Neural cell (in vitro differentiated cells): ENCODE results near the gene FERMT1. TPM values are rescaled to one million over a fixed set of nuclear protein-coding genes. Genes with fewer than 3 reads are reported as not detected.

Source experiments
- H2AFZ ChIP-seq: fragments of 200-600, 300-800 bp; sonication (generic), shearing (Covaris generic); 2 replicates; pipeline ENCODE4 v1.6.0; 2014; ENCODE audit warnings: low read depth, mild to moderate bottlenecking, antibody characterized with exemption, low read length, moderate library complexity
- H3F3A ChIP-seq: fragments of 200-600 bp; shearing (Covaris generic); 2 replicates; pipeline ENCODE4 v1.6.1; 2016; ENCODE audit warnings: mild to moderate bottlenecking, moderate library complexity, mixed read lengths, antibody characterized with exemption, low read length; ENCODE audit not compliant: insufficient read depth, poor library complexity, severe bottlenecking
- H3K27ac ChIP-seq: fragments of 200-600, 300-800 bp; sonication (generic), shearing (Covaris generic); 2 replicates; pipeline ENCODE4 v1.5.1; 2014; ENCODE audit warnings: mild to moderate bottlenecking, low read length, moderate library complexity
- H3K27me3 ChIP-seq: fragments of 300-800, 200-600 bp; sonication (generic), shearing (Covaris generic); 2 replicates; pipeline ENCODE4 v1.6.0; 2014; ENCODE audit warnings: mild to moderate bottlenecking, low read depth, low read length, moderate library complexity; ENCODE audit not compliant: insufficient read depth
- H3K36me3 ChIP-seq: fragments of 300-800, 200-600 bp; sonication (generic), shearing (Covaris generic); 2 replicates; pipeline ENCODE4 v1.5.1; 2014; ENCODE audit warnings: mild to moderate bottlenecking, antibody characterized with exemption, low read length, moderate library complexity; ENCODE audit not compliant: insufficient read depth
- H3K4me2 ChIP-seq: fragments of 300-800, 200-600 bp; sonication (generic), shearing (Covaris generic); 2 replicates; pipeline ENCODE4 v1.6.0; 2014; ENCODE audit warnings: mild to moderate bottlenecking, low read length
- H3K4me3 ChIP-seq: fragments of 300-800, 200-600 bp; sonication (generic), shearing (Covaris generic); 2 replicates; pipeline ENCODE4 v1.5.1; 2014; ENCODE audit warnings: mild to moderate bottlenecking, low read length, moderate library complexity
- H3K79me2 ChIP-seq: fragments of 200-600 bp; shearing (Covaris generic); replicated peaks from 2 replicates; pipeline ENCODE4 v1.6.0; 2014; ENCODE audit warnings: mild to moderate bottlenecking, low read length, moderate library complexity; ENCODE audit not compliant: insufficient read depth
- H3K9ac ChIP-seq: fragments of 300-800, 200-600 bp; sonication (generic), shearing (Covaris generic); 2 replicates; pipeline ENCODE4 v1.6.1; 2016; ENCODE audit warnings: mild to moderate bottlenecking, low read length, mixed read lengths
- H3K9me2 ChIP-seq: fragments of 200-600 bp; shearing (Covaris generic); 2 replicates; pipeline ENCODE4 v1.6.1; 2016; ENCODE audit warnings: mild to moderate bottlenecking, low read length, mixed read lengths; ENCODE audit not compliant: insufficient read depth
- H3K9me3 ChIP-seq: fragments of 200-600, 300-800 bp; sonication (generic), shearing (Covaris generic); 2 replicates; pipeline ENCODE4 v1.6.1; 2016; ENCODE audit warnings: mild to moderate bottlenecking, mixed run types, low read length, moderate library complexity, mixed read lengths
- H4K20me1 ChIP-seq: fragments of 200-600 bp; shearing (Covaris generic); 2 replicates; pipeline ENCODE4 v1.6.1; 2016; ENCODE audit warnings: mild to moderate bottlenecking, mixed run types; ENCODE audit not compliant: insufficient read depth
- EP300 ChIP-seq: fragments of 450-650 bp; conservative IDR thresholded peaks from 2 replicates; pipeline ENCODE4 v1.6.1; 2014; ENCODE audit warnings: antibody characterized with exemption, mild to moderate bottlenecking, moderate library complexity; ENCODE audit not compliant: poor library complexity, severe bottlenecking
- EZH2 ChIP-seq: fragments of 200-600, 300-800 bp; shearing (Covaris generic), sonication (generic); IDR thresholded peaks from 2 replicates; pipeline ENCODE4 v1.6.1; 2014; ENCODE audit warnings: antibody characterized with exemption, low read length, borderline replicate concordance, mild to moderate bottlenecking; ENCODE audit not compliant: insufficient read depth, poor library complexity, severe bottlenecking
- MXI1 ChIP-seq: fragments of 450-650 bp; conservative IDR thresholded peaks from 2 replicates; pipeline ENCODE4 v1.6.1; 2014; ENCODE audit warnings: antibody characterized with exemption, mild to moderate bottlenecking; ENCODE audit not compliant: poor library complexity, severe bottlenecking
- POLR2AphosphoS5 ChIP-seq: IDR thresholded peaks from 2 replicates; pipeline ENCODE4 v1.6.1; 2012
- RAD21 ChIP-seq: fragments of 450-650 bp; conservative IDR thresholded peaks from 2 replicates; pipeline ENCODE4 v1.6.1; 2014; ENCODE audit warnings: antibody characterized with exemption, mild to moderate bottlenecking, moderate library complexity
- REST ChIP-seq: IDR thresholded peaks from 2 replicates; pipeline ENCODE4 v1.6.1; 2012; ENCODE audit warnings: borderline replicate concordance
- SMC3 ChIP-seq: fragments of 450-650 bp; conservative IDR thresholded peaks from 2 replicates; pipeline ENCODE4 v1.6.1; 2014; ENCODE audit warnings: antibody characterized with exemption, mild to moderate bottlenecking, moderate library complexity; ENCODE audit not compliant: poor library complexity
- TAF1 ChIP-seq: IDR thresholded peaks from 2 replicates; pipeline ENCODE4 v1.6.1; 2012; ENCODE audit warnings: low read depth
- polyA plus RNA-seq: library from polyadenylated mRNA; depleted of rRNA; stranded (reverse); fragments of >200 nt; gene quantifications from 2 replicates; pipeline ENCODE4 v1.2.3, GENCODE V29; 2014
- TF ChIP-seq, protein P1 (sequence below): fragments of 450-650 bp; IDR thresholded peaks from 2 replicates; pipeline ENCODE4 v1.5.1; 2014; ENCODE audit warnings: antibody characterized with exemption, mild to moderate bottlenecking, moderate library complexity; ENCODE audit not compliant: poor library complexity, severe bottlenecking

FERMT1 gene
- polyA plus RNA-seq, 1 donor from 2014 or later, result not detected

DNA sequence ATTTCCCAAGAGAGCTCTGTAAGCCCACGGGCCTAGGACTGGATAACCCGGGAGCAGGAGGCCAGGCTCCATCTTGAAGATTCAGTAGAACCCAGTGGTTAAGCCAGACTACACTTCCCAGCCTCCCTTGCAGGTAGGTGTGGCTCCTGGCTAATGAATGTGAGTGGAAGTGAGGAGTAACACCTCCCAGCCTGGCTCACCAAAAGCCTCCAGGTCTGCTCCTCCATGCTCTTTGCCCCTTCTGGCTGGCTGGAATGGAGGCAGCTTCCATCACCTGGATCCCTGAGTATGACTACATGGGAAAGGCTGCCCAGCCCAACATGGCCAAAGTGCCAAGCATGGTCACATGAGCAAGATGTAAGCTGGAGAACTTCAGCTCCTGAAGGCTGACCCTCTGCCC is 78.7 kb downstream of the FERMT1 start:
- Histone ChIP-seq H3K4me3 (no peak overlapping the region), H4K20me1 (no peaks in the 10 kb centered on the region), H2AFZ (no peak overlapping the region), H3K4me2 (no peak overlapping the region), H3K27ac (no peak overlapping the region), H3K79me2 (no peaks in the 10 kb centered on the region), H3K9me3 (no peaks in the 10 kb centered on the region), H3F3A (no peaks in the 10 kb centered on the region), H3K27me3 (no peaks in the 10 kb centered on the region), H3K9me2 (no peaks in the 10 kb centered on the region), H3K9ac (no peak overlapping the region), H3K36me3 (no peaks in the 10 kb centered on the region)
- TF ChIP-seq TAF1, result no peak
- TF ChIP-seq EP300, result no peak
- no peak for TF ChIP-seq REST
- TF ChIP-seq, protein P1, sequence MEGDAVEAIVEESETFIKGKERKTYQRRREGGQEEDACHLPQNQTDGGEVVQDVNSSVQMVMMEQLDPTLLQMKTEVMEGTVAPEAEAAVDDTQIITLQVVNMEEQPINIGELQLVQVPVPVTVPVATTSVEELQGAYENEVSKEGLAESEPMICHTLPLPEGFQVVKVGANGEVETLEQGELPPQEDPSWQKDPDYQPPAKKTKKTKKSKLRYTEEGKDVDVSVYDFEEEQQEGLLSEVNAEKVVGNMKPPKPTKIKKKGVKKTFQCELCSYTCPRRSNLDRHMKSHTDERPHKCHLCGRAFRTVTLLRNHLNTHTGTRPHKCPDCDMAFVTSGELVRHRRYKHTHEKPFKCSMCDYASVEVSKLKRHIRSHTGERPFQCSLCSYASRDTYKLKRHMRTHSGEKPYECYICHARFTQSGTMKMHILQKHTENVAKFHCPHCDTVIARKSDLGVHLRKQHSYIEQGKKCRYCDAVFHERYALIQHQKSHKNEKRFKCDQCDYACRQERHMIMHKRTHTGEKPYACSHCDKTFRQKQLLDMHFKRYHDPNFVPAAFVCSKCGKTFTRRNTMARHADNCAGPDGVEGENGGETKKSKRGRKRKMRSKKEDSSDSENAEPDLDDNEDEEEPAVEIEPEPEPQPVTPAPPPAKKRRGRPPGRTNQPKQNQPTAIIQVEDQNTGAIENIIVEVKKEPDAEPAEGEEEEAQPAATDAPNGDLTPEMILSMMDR, result no peak
- TF ChIP-seq MXI1, result no peak
- TF ChIP-seq EZH2, result no peak
- no peak for TF ChIP-seq SMC3
- no peak for TF ChIP-seq RAD21
- no peak for TF ChIP-seq POLR2AphosphoS5

GRCh38 chr20:6041808-6042265 is 81.0 kb downstream of the FERMT1 start:
- no peaks in the 10 kb centered on the region for H3K79me2 ChIP-seq
- no peaks in the 10 kb centered on the region for H3K27me3 ChIP-seq
- H3K9me2 ChIP-seq, result no peaks in the 10 kb centered on the region
- H4K20me1 ChIP-seq, result no peaks in the 10 kb centered on the region
- H3K9ac ChIP-seq, result no peak overlapping the region
- TF ChIP-seq TAF1 (no peak), RAD21 (no peak), EZH2 (no peak), REST (no peak), POLR2AphosphoS5 (no peak), EP300 (no peak), SMC3 (no peak)
- TF ChIP-seq, protein P1, result no peak
- no peaks in the 10 kb centered on the region for H3K9me3 ChIP-seq
- H3F3A ChIP-seq, result no peaks in the 10 kb centered on the region
- no peaks in the 10 kb centered on the region for H3K36me3 ChIP-seq
- H3K4me2 ChIP-seq, result no peak overlapping the region
- no peak overlapping the region for H2AFZ ChIP-seq
- no peak overlapping the region for H3K27ac ChIP-seq
- H3K4me3 ChIP-seq, result no peak overlapping the region
